ENCODE measurements around the gene CTNNA3. TPM values are rescaled to one million over a fixed set of nuclear protein-coding genes. Genes with fewer than 3 reads are reported as not detected.

The CTNNA3 gene
- total and polyA plus RNA-seq, 4 experiments from 2014 or later: not detected

DNA sequence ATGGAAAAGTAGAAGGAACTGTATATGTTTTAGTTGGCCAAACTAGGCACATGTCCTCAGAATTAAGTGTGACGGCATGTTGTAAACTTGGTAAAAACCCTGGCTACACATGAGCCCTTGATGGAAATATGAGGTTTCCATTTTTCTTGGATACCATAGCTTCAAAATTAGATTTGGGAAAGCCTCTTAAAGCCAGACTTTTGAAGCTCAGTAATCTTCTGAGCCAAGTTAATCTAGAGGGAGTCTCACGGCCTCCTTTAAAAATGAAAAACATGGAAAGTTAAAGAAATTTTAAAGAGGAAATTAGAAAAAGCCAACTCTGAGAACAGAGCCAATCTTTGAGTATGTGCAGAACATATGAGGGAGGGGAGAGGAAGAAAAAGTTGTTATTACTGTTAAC, 376.0 kb downstream of the CTNNA3 start:
- no peaks in the 10 kb centered on the region for H3K4me1 Mint-ChIP-seq
- no peak overlapping the region for H3K27ac Mint-ChIP-seq
- Histone ChIP-seq H3K9me3 (ENCODE audit: control insufficient read depth in 1 of 2, low read length in 2 of 2) (peaks cover 0 to 3% of the 10 kb centered on the region in 2 donors), H3K27me3 (ENCODE audit: insufficient read depth, low read length) (no peaks in the 10 kb centered on the region), H3K4me1 (ENCODE audit: insufficient read depth, low read length) (no peaks in the 10 kb centered on the region), H3K4me3 (ENCODE audit: low read length in 2 of 2) (no peak overlapping the region), H3K36me3 (ENCODE audit: insufficient read depth, low read length) (no peaks in the 10 kb centered on the region), H3K27ac (ENCODE audit: low read depth, low read length) (no peak overlapping the region)
- DNase-seq: no peak
- CTCF ChIA-PET (ENCODE audit: partially characterized antibody): no interaction called here
- no peak overlapping the region for H3K4me3 Mint-ChIP-seq
- peaks cover 0 to 27% (median 7%) of the 10 kb centered on the region in 8 donors for H3K9me3 Mint-ChIP-seq
- peaks cover 0 to 2% of the 10 kb centered on the region in 2 donors for H3K27me3 Mint-ChIP-seq
- intact Hi-C loops (cut with micrococcal nuclease): no loop called here
- POLR2A ChIA-PET (ENCODE audit: partially characterized antibody): no interaction called here
- H3K36me3 Mint-ChIP-seq: no peaks in the 10 kb centered on the region

DNA sequence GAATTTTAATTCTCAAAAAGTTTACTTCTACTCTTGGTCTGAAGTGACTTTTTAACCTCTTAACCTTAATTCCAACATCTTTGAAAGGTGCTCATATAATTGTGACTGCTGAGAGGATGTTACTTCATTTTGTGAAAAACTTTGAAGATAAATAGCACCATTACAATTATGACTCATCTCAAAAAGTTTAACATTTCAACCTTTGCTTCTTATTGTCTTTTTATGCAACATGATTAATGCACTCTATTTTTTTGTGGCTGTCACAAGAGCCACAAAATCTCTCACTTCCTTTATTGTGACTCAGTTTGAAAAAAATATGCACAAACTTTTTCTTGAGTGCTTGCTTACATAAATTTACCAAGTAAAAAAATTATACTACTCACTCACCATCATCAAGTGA, 387.1 kb downstream of the CTNNA3 start:
- Histone ChIP-seq H3K4me1 (ENCODE audit: insufficient read depth, low read length) (no peaks in the 10 kb centered on the region), H3K27ac (ENCODE audit: low read depth, low read length) (no peak overlapping the region), H3K4me3 (ENCODE audit: low read length in 2 of 2) (no peak overlapping the region), H3K9me3 (ENCODE audit: control insufficient read depth in 1 of 2, low read length in 2 of 2) (no peaks in the 10 kb centered on the region), H3K27me3 (ENCODE audit: insufficient read depth, low read length) (no peaks in the 10 kb centered on the region), H3K36me3 (ENCODE audit: insufficient read depth, low read length) (no peaks in the 10 kb centered on the region)
- H3K27me3 Mint-ChIP-seq: no peaks in the 10 kb centered on the region
- H3K36me3 Mint-ChIP-seq: no peaks in the 10 kb centered on the region
- intact Hi-C loops (cut with micrococcal nuclease): no loop called here
- ChIA-PET CTCF (ENCODE audit: partially characterized antibody) (no interaction called here), POLR2A (ENCODE audit: partially characterized antibody) (no interaction called here)
- no peak for DNase-seq
- no peak overlapping the region for H3K27ac Mint-ChIP-seq
- H3K4me1 Mint-ChIP-seq: peaks cover 0 to 4% (median 0%) of the 10 kb centered on the region in 4 donors
- no peak overlapping the region for H3K4me3 Mint-ChIP-seq
- peaks cover 0 to 10% (median 5%) of the 10 kb centered on the region in 8 donors for H3K9me3 Mint-ChIP-seq

- Mint-ChIP-seq H3K27me3 (no peaks in the 10 kb centered on the region), H3K4me3 (no peak overlapping the region), H3K27ac (no peak overlapping the region), H3K36me3 (no peaks in the 10 kb centered on the region), H3K4me1 (peaks cover 0 to 4% (median 0%) of the 10 kb centered on the region in 4 donors), H3K9me3 (peaks cover 0 to 10% (median 5%) of the 10 kb centered on the region in 8 donors)
- H3K4me3 ChIP-seq (ENCODE audit: low read length in 2 of 2): no peak overlapping the region
- H3K27me3 ChIP-seq (ENCODE audit: insufficient read depth, low read length): no peaks in the 10 kb centered on the region
- no peaks in the 10 kb centered on the region for H3K36me3 ChIP-seq (ENCODE audit: insufficient read depth, low read length)
- no peak for DNase-seq
- CTCF ChIA-PET (ENCODE audit: partially characterized antibody): interaction anchor here (1.2 kb wide), 1 partner anchor 12 kb away, joined by 3 read pairs; no protein-coding TSS in a partner anchor
- no peaks in the 10 kb centered on the region for H3K4me1 ChIP-seq (ENCODE audit: insufficient read depth, low read length)
- no peak overlapping the region for H3K27ac ChIP-seq (ENCODE audit: low read depth, low read length)
- POLR2A ChIA-PET (ENCODE audit: partially characterized antibody): no interaction called here
- H3K9me3 ChIP-seq (ENCODE audit: control insufficient read depth in 1 of 2, low read length in 2 of 2): no peaks in the 10 kb centered on the region
- intact Hi-C loops (cut with micrococcal nuclease): no loop called here
Measured at GRCh38 chr10:67306588-67307205, 389.3 kb downstream of the CTNNA3 start.

- Histone ChIP-seq H3K27me3 (ENCODE audit: insufficient read depth, low read length) (no peaks in the 10 kb centered on the region), H3K9me3 (ENCODE audit: control insufficient read depth in 1 of 2, low read length in 2 of 2) (no peaks in the 10 kb centered on the region), H3K4me3 (ENCODE audit: low read length in 2 of 2) (no peak overlapping the region), H3K27ac (ENCODE audit: low read depth, low read length) (no peak overlapping the region), H3K36me3 (ENCODE audit: insufficient read depth, low read length) (no peaks in the 10 kb centered on the region), H3K4me1 (ENCODE audit: insufficient read depth, low read length) (no peaks in the 10 kb centered on the region)
- H3K36me3 Mint-ChIP-seq: no peaks in the 10 kb centered on the region
- CTCF ChIA-PET (ENCODE audit: partially characterized antibody): no interaction called here
- POLR2A ChIA-PET (ENCODE audit: partially characterized antibody): no interaction called here
- DNase-seq: no peak
- no peak overlapping the region for H3K4me3 Mint-ChIP-seq
- peaks cover 0 to 4% of the 10 kb centered on the region in 2 donors for H3K27me3 Mint-ChIP-seq
- peaks cover 0 to 3% (median 2%) of the 10 kb centered on the region in 8 donors for H3K9me3 Mint-ChIP-seq
- intact Hi-C loops (cut with micrococcal nuclease): no loop called here
- no peak overlapping the region for H3K27ac Mint-ChIP-seq
- H3K4me1 Mint-ChIP-seq: peaks cover 0 to 4% (median 0%) of the 10 kb centered on the region in 4 donors
Measured at GRCh38 chr10:67302701-67303100, 393.3 kb downstream of the CTNNA3 start.

- POLR2A ChIA-PET (ENCODE audit: partially characterized antibody): no interaction called here
- no peak for DNase-seq
- no peak overlapping the region for H3K27ac ChIP-seq (ENCODE audit: low read depth, low read length)
- Mint-ChIP-seq H3K27me3 (peaks cover 0 to 4% of the 10 kb centered on the region in 2 donors), H3K27ac (no peak overlapping the region), H3K4me3 (no peak overlapping the region), H3K9me3 (peaks cover 0 to 5% (median 2%) of the 10 kb centered on the region in 8 donors), H3K4me1 (no peaks in the 10 kb centered on the region), H3K36me3 (no peaks in the 10 kb centered on the region)
- CTCF ChIA-PET (ENCODE audit: partially characterized antibody): no interaction called here
- H3K27me3 ChIP-seq (ENCODE audit: insufficient read depth, low read length): no peaks in the 10 kb centered on the region
- no peaks in the 10 kb centered on the region for H3K36me3 ChIP-seq (ENCODE audit: insufficient read depth, low read length)
- no peak overlapping the region for H3K4me3 ChIP-seq (ENCODE audit: low read length in 2 of 2)
- H3K4me1 ChIP-seq (ENCODE audit: insufficient read depth, low read length): no peaks in the 10 kb centered on the region
- intact Hi-C loops (cut with micrococcal nuclease): no loop called here
- H3K9me3 ChIP-seq (ENCODE audit: control insufficient read depth in 1 of 2, low read length in 2 of 2): no peaks in the 10 kb centered on the region
Measured at GRCh38 chr10:67299761-67300160, 396.2 kb downstream of the CTNNA3 start.

- Mint-ChIP-seq H3K36me3 (no peaks in the 10 kb centered on the region), H3K4me1 (no peaks in the 10 kb centered on the region), H3K9me3 (peaks cover 0 to 5% (median 2%) of the 10 kb centered on the region in 8 donors), H3K4me3 (no peak overlapping the region), H3K27me3 (peaks cover 0 to 4% of the 10 kb centered on the region in 2 donors), H3K27ac (no peak overlapping the region)
- intact Hi-C loops (cut with micrococcal nuclease): no loop called here
- ChIA-PET POLR2A (ENCODE audit: partially characterized antibody) (no interaction called here), CTCF (ENCODE audit: partially characterized antibody) (no interaction called here)
- DNase-seq: no peak
- Histone ChIP-seq H3K4me1 (ENCODE audit: insufficient read depth, low read length) (no peaks in the 10 kb centered on the region), H3K9me3 (ENCODE audit: control insufficient read depth in 1 of 2, low read length in 2 of 2) (no peaks in the 10 kb centered on the region), H3K4me3 (ENCODE audit: low read length in 2 of 2) (no peak overlapping the region), H3K36me3 (ENCODE audit: insufficient read depth, low read length) (no peaks in the 10 kb centered on the region), H3K27me3 (ENCODE audit: insufficient read depth, low read length) (no peaks in the 10 kb centered on the region), H3K27ac (ENCODE audit: low read depth, low read length) (no peak overlapping the region)
Measured at GRCh38 chr10:67297637-67298181, 398.3 kb downstream of the CTNNA3 start.

- Histone ChIP-seq H3K27me3 (ENCODE audit: insufficient read depth, low read length) (no peaks in the 10 kb centered on the region), H3K27ac (ENCODE audit: low read depth, low read length) (no peak overlapping the region), H3K4me3 (ENCODE audit: low read length in 2 of 2) (no peak overlapping the region), H3K9me3 (ENCODE audit: control insufficient read depth in 1 of 2, low read length in 2 of 2) (no peaks in the 10 kb centered on the region), H3K36me3 (ENCODE audit: insufficient read depth, low read length) (no peaks in the 10 kb centered on the region), H3K4me1 (ENCODE audit: insufficient read depth, low read length) (no peaks in the 10 kb centered on the region)
- POLR2A ChIA-PET (ENCODE audit: partially characterized antibody): no interaction called here
- no peak for DNase-seq
- peaks cover 0 to 4% of the 10 kb centered on the region in 2 donors for H3K27me3 Mint-ChIP-seq
- H3K27ac Mint-ChIP-seq: no peak overlapping the region
- no peaks in the 10 kb centered on the region for H3K4me1 Mint-ChIP-seq
- H3K9me3 Mint-ChIP-seq: peaks cover 0 to 3% (median 2%) of the 10 kb centered on the region in 8 donors
- H3K36me3 Mint-ChIP-seq: no peaks in the 10 kb centered on the region
- H3K4me3 Mint-ChIP-seq: no peak overlapping the region
- intact Hi-C loops (cut with micrococcal nuclease): no loop called here
- CTCF ChIA-PET (ENCODE audit: partially characterized antibody): no interaction called here
Measured at GRCh38 chr10:67296926-67297325, 399.1 kb downstream of the CTNNA3 start.
